ENCODE results near the gene COBL. TPM values are rescaled to one million over a fixed set of nuclear protein-coding genes. Genes with fewer than 3 reads are reported as not detected.

The COBL gene
- total RNA-seq, 1 donor from 2014 or later = 25.7 TPM

DNA sequence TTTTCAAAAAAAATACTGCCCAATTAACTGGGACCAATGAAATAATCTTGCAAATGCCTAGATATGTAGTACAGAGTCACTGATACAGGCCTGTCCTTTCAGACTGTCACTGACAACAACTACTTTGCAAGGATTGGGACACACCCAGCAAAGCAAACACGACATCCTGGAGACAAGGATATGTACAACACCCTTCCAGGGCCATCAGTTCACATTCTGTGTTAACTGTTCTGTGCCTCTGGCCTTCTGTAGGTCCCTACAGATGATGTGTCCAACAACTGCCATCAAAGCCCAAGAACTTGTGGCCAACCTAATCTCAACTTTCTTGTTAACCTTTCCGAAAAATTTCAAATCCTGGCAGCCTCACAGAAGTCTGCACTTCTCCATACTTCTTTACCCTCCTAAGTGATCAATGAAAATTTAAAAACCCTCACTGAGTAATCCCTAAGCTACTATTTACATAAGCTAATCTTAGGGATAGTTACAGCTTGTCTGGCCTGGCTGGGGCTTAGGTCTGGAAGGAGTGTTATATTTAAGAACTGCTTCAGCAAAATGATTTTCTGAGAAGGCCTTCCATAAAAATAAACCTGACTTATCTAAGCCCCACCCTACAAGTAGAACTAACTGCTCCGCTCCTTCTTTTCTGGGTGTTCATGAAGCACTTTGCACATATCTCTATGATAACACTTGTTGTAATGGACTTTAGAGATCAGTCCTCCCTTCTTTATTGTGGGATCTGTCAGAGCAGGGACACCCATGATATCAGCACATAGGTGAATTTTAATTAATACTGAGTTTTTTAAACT lies 21.0 kb downstream of the COBL start:
- Mint-ChIP-seq H3K4me1 (ENCODE audit: unreplicated experiment) (peaks cover 5% of the 10 kb centered on the region), H3K27me3 (no peaks in the 10 kb centered on the region), H3K36me3 (peaks cover 4% of the 10 kb centered on the region), H3K9me3 (no peaks in the 10 kb centered on the region), H3K27ac (peak overlapping the region; percentile 58), H3K4me3 (no peak overlapping the region)
- TF ChIP-seq, protein P1, sequence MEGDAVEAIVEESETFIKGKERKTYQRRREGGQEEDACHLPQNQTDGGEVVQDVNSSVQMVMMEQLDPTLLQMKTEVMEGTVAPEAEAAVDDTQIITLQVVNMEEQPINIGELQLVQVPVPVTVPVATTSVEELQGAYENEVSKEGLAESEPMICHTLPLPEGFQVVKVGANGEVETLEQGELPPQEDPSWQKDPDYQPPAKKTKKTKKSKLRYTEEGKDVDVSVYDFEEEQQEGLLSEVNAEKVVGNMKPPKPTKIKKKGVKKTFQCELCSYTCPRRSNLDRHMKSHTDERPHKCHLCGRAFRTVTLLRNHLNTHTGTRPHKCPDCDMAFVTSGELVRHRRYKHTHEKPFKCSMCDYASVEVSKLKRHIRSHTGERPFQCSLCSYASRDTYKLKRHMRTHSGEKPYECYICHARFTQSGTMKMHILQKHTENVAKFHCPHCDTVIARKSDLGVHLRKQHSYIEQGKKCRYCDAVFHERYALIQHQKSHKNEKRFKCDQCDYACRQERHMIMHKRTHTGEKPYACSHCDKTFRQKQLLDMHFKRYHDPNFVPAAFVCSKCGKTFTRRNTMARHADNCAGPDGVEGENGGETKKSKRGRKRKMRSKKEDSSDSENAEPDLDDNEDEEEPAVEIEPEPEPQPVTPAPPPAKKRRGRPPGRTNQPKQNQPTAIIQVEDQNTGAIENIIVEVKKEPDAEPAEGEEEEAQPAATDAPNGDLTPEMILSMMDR (conservative IDR thresholded peaks at IDR 0.05) = no peak
- no peak for DNase-seq (ENCODE audit: extremely low spot score, unreplicated experiment)

DNA sequence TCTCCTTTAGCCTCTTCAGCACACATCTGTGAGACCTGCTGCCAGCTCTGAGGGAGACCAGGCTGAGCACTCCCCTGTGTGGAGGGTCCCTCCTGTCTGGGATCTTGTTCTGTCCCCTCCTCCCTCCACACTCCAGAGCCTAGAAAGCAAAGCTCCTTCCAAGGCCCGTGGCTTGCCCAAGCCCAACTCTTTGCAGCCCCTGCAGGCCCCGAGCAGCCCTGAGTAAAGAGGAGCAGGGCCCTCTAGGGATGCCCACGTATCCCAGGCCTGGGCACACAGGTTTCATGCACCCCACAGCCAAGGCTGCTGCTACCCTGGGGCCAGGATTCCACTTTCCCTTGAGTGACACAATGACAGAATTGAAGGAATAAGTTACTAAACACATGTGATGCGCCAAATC lies 24.0 kb downstream of the COBL start:
- Mint-ChIP-seq H3K4me1 (ENCODE audit: unreplicated experiment) (peaks cover 21% of the 10 kb centered on the region), H3K27me3 (no peaks in the 10 kb centered on the region), H3K36me3 (no peaks in the 10 kb centered on the region), H3K9me3 (no peaks in the 10 kb centered on the region), H3K4me3 (no peak overlapping the region), H3K27ac (no peak overlapping the region)
- no peak for DNase-seq (ENCODE audit: extremely low spot score, unreplicated experiment)
- TF ChIP-seq, protein P1 (conservative IDR thresholded peaks at IDR 0.05) = no peak

DNA sequence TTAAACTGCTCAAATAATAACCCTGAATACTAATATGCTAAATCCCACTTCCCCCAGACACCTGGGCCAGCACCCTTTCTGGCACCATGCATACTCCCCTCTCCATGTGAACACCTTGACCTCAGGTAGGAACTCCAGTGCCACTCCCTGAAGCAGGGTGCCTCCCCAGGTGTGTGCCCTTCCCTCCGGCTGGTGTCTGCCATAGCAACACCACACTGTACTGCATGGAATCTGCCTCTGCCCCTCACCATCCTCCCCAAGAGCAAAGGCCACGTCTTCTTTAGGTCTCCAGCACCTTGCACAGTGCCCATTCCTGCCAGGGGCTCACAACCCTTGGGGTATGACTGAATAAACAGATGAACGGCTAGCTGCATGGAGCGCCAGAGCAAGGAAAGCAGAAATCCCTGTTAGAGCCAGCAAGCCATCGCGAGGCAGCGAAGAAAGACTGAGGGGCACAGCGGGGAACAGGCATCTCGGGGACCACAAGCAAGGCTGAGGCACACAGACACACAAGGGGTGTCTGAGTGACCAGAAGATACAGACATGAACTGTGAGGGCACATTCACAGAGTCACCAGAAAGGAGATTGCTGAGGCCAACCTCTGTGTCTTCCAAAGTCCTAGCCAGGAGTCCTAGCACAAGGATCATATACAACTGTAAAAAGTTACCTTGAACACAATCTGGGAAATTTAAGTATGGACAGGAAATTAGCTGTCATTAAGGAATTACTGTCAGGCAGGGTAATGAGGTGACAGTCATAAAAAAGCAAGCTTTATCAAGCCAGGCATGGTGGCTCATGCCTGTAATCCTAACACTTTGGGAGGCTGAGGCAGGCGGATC lies 25.7 kb downstream of the COBL start:
- H3K27ac Mint-ChIP-seq = peak overlapping the region; percentile 30
- no peak overlapping the region for H3K4me3 Mint-ChIP-seq
- DNase-seq (ENCODE audit: extremely low spot score, unreplicated experiment) = no peak
- H3K4me1 Mint-ChIP-seq (ENCODE audit: unreplicated experiment) = peaks cover 22% of the 10 kb centered on the region
- no peaks in the 10 kb centered on the region for H3K9me3 Mint-ChIP-seq
- H3K27me3 Mint-ChIP-seq = no peaks in the 10 kb centered on the region
- H3K36me3 Mint-ChIP-seq = no peaks in the 10 kb centered on the region
- TF ChIP-seq, protein P1 (conservative IDR thresholded peaks at IDR 0.05) = no peak

DNA sequence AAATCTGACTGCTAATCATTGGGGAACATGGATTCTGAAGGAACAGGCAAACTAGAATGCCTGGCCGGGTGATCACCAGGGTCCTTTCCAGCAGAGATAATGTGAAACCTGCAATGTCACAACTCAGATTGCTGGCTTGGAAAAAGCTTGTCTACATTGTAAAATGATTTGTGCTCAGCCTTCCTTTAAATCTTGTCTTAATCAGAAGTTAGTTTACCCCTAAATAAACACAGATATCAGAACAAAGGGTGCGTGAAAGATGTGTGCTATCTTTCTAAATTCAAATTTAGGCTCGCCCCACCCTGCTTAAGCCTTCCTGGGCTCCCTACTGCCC lies 26.3 kb downstream of the COBL start:
- no peak overlapping the region for H3K4me3 Mint-ChIP-seq
- peaks cover 22% of the 10 kb centered on the region for H3K4me1 Mint-ChIP-seq (ENCODE audit: unreplicated experiment)
- H3K27me3 Mint-ChIP-seq = no peaks in the 10 kb centered on the region
- H3K27ac Mint-ChIP-seq = peak overlapping the region; percentile 30
- no peaks in the 10 kb centered on the region for H3K36me3 Mint-ChIP-seq
- TF ChIP-seq, protein P1 (conservative IDR thresholded peaks at IDR 0.05) = no peak
- no peaks in the 10 kb centered on the region for H3K9me3 Mint-ChIP-seq
- DNase-seq (ENCODE audit: extremely low spot score, unreplicated experiment) = no peak

DNA sequence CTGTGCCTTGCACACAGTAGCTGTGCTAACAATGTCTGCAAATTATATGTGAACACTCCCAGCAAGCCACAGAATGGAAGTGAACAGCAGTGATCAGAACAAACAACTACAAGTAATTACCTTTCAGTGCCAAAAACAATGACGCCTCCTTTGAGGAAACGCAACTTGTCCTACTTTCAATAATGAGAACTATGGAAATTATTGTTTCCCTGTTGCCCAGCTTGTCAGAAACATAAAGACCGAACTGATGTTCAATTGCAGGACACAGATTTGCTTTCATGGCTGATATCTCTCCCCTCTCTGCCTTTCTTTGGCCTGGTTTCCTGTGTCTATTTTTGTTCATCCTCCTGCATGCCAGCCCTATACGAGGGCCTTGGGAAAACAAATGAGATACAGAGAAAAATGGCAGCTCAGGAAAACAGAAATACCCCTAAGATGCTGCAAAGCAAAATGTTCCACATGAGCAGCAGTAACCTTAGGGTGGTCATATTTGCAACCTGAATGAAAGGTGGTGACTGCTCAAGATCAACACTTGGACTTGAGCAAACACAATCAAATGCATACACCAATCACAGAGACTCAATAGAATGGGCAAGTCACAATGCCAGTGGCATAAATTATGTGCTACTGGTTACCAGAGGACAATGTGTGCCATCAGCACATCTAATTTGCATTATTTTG lies 26.8 kb downstream of the COBL start:
- Mint-ChIP-seq H3K4me1 (ENCODE audit: unreplicated experiment) (peaks cover 22% of the 10 kb centered on the region), H3K27ac (no peak overlapping the region), H3K4me3 (no peak overlapping the region), H3K9me3 (no peaks in the 10 kb centered on the region), H3K36me3 (no peaks in the 10 kb centered on the region), H3K27me3 (no peaks in the 10 kb centered on the region)
- no peak for DNase-seq (ENCODE audit: extremely low spot score, unreplicated experiment)
- TF ChIP-seq, protein P1 (conservative IDR thresholded peaks at IDR 0.05) = no peak

All from type B pancreatic cell (in vitro differentiated cells).